ENCODE data around the gene OR6B1. TPM values are rescaled to one million over a fixed set of nuclear protein-coding genes. Genes with fewer than 3 reads are reported as not detected.

The OR6B1 gene
- polyA plus RNA-seq, 1 donor (not counting 4 experiments of a cell fraction or from before 2014, with no cell fraction given) = not detected

- no peak overlapping the region for H3K4me2 ChIP-seq (ENCODE audit: control insufficient read depth, extremely low read depth, insufficient read depth, low read depth, low read length)
- H3K4me1 ChIP-seq (ENCODE audit: control insufficient read depth, extremely low read depth, insufficient read depth, low read length) = no peaks in the 10 kb centered on the region
- no peaks in the 10 kb centered on the region for H3K79me2 ChIP-seq (ENCODE audit: control insufficient read depth, insufficient read depth, low read length)
- H3K9me3 ChIP-seq (ENCODE audit: control insufficient read depth, low read depth, low read length) = no peaks in the 10 kb centered on the region
- FAIRE-seq (no peak), DNase-seq (ENCODE audit: low read depth, low spot score) (no peak)
- H3K4me3 ChIP-seq (ENCODE audit: control insufficient read depth in 2 of 3, extremely low read depth in 1 of 3, insufficient read depth in 2 of 3, low read depth in 1 of 3, low read length in 3 of 3) = no peak overlapping the region
- no peaks in the 10 kb centered on the region for H3K9me1 ChIP-seq (ENCODE audit: control insufficient read depth, extremely low read depth, insufficient read depth, low read length)
- dilution Hi-C loops (cut with MboI; ENCODE audit: extremely low pct_ligation_motif_present, low sequenced_read_pairs) = no loop called here
- no peak overlapping the region for H2AFZ ChIP-seq (ENCODE audit: control insufficient read depth, low read length)
- no peaks in the 10 kb centered on the region for H4K20me1 ChIP-seq (ENCODE audit: control insufficient read depth, extremely low read depth, insufficient read depth, low read length)
- H3K27me3 ChIP-seq (ENCODE audit: control insufficient read depth, extremely low read depth, insufficient read depth, low read length) = no peaks in the 10 kb centered on the region
- TF ChIP-seq CTCF (optimal IDR thresholded peaks at IDR 0.05 in 1 of 3, IDR thresholded peaks at IDR 0.05 in 1 of 3, conservative IDR thresholded peaks at IDR 0.05 in 1 of 3; ENCODE audit: extremely low read depth in 1 of 3, insufficient read depth in 2 of 3, low read length in 3 of 3) (no peak), EZH2 (IDR thresholded peaks at IDR 0.05; ENCODE audit: low read length) (no peak)
- H3K9ac ChIP-seq (ENCODE audit: control insufficient read depth, extremely low read depth, insufficient read depth, low read length) = no peak overlapping the region
- no peaks in the 10 kb centered on the region for H3K36me3 ChIP-seq (ENCODE audit: control insufficient read depth in 2 of 2, extremely low read depth in 1 of 2, insufficient read depth in 2 of 2, low read length in 2 of 2)
- H3K27ac ChIP-seq (ENCODE audit: control insufficient read depth, insufficient read depth, low read length) = no peak overlapping the region
Measured at GRCh38 chr7:144032985-144033709, 33.0 kb downstream of the OR6B1 start.

GRCh38 chr7:144035385-144035784 lies 35.3 kb downstream of the OR6B1 start:
- H3K9me3 ChIP-seq (ENCODE audit: control insufficient read depth, low read depth, low read length) = no peaks in the 10 kb centered on the region
- H3K36me3 ChIP-seq (ENCODE audit: control insufficient read depth in 2 of 2, extremely low read depth in 1 of 2, insufficient read depth in 2 of 2, low read length in 2 of 2) = no peaks in the 10 kb centered on the region
- H3K4me3 ChIP-seq (ENCODE audit: control insufficient read depth in 2 of 3, extremely low read depth in 1 of 3, insufficient read depth in 2 of 3, low read depth in 1 of 3, low read length in 3 of 3) = no peak overlapping the region
- no peaks in the 10 kb centered on the region for H4K20me1 ChIP-seq (ENCODE audit: control insufficient read depth, extremely low read depth, insufficient read depth, low read length)
- no peak overlapping the region for H3K27ac ChIP-seq (ENCODE audit: control insufficient read depth, insufficient read depth, low read length)
- no peak for DNase-seq (ENCODE audit: low read depth, low spot score)
- FAIRE-seq = no peak
- no peaks in the 10 kb centered on the region for H3K79me2 ChIP-seq (ENCODE audit: control insufficient read depth, insufficient read depth, low read length)
- no peaks in the 10 kb centered on the region for H3K4me1 ChIP-seq (ENCODE audit: control insufficient read depth, extremely low read depth, insufficient read depth, low read length)
- H3K4me2 ChIP-seq (ENCODE audit: control insufficient read depth, extremely low read depth, insufficient read depth, low read depth, low read length) = no peak overlapping the region
- no peak overlapping the region for H3K9ac ChIP-seq (ENCODE audit: control insufficient read depth, extremely low read depth, insufficient read depth, low read length)
- dilution Hi-C loops (cut with MboI; ENCODE audit: extremely low pct_ligation_motif_present, low sequenced_read_pairs) = no loop called here
- H3K27me3 ChIP-seq (ENCODE audit: control insufficient read depth, extremely low read depth, insufficient read depth, low read length) = no peaks in the 10 kb centered on the region
- no peak overlapping the region for H2AFZ ChIP-seq (ENCODE audit: control insufficient read depth, low read length)
- no peak for TF ChIP-seq EZH2 (IDR thresholded peaks at IDR 0.05; ENCODE audit: low read length)
- TF ChIP-seq CTCF (optimal IDR thresholded peaks at IDR 0.05 in 1 of 3, IDR thresholded peaks at IDR 0.05 in 1 of 3, conservative IDR thresholded peaks at IDR 0.05 in 1 of 3; ENCODE audit: extremely low read depth in 1 of 3, insufficient read depth in 2 of 3, low read length in 3 of 3) = no peak
- H3K9me1 ChIP-seq (ENCODE audit: control insufficient read depth, extremely low read depth, insufficient read depth, low read length) = no peaks in the 10 kb centered on the region

Measured in keratinocyte (primary cell).